NCI-H345 treated with DMSO at 0.1 percent for 48 hours (cell line): ENCODE results near the gene MARF1.
A peak's percentile ranks its signal among the peaks of the same experiment; 100 is the strongest.
"Not testable (repeated sequence)": the region's sequence is repeated elsewhere in the genome, so short reads cannot be mapped to it uniquely, and the experiment has no call there.

Source experiments
- DNase-seq: peaks from one replicate; lab custom pipeline; 2025; ENCODE audit not compliant: unreplicated experiment; lab: John Stamatoyannopoulos, UW

MARF1 gene, protein sequence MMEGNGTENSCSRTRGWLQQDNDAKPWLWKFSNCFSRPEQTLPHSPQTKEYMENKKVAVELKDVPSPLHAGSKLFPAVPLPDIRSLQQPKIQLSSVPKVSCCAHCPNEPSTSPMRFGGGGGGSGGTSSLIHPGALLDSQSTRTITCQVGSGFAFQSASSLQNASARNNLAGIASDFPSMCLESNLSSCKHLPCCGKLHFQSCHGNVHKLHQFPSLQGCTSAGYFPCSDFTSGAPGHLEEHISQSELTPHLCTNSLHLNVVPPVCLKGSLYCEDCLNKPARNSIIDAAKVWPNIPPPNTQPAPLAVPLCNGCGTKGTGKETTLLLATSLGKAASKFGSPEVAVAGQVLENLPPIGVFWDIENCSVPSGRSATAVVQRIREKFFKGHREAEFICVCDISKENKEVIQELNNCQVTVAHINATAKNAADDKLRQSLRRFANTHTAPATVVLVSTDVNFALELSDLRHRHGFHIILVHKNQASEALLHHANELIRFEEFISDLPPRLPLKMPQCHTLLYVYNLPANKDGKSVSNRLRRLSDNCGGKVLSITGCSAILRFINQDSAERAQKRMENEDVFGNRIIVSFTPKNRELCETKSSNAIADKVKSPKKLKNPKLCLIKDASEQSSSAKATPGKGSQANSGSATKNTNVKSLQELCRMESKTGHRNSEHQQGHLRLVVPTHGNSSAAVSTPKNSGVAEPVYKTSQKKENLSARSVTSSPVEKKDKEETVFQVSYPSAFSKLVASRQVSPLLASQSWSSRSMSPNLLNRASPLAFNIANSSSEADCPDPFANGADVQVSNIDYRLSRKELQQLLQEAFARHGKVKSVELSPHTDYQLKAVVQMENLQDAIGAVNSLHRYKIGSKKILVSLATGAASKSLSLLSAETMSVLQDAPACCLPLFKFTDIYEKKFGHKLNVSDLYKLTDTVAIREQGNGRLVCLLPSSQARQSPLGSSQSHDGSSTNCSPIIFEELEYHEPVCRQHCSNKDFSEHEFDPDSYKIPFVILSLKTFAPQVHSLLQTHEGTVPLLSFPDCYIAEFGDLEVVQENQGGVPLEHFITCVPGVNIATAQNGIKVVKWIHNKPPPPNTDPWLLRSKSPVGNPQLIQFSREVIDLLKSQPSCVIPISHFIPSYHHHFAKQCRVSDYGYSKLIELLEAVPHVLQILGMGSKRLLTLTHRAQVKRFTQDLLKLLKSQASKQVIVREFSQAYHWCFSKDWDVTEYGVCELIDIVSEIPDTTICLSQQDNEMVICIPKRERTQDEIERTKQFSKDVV (N-terminal part only)

DNA sequence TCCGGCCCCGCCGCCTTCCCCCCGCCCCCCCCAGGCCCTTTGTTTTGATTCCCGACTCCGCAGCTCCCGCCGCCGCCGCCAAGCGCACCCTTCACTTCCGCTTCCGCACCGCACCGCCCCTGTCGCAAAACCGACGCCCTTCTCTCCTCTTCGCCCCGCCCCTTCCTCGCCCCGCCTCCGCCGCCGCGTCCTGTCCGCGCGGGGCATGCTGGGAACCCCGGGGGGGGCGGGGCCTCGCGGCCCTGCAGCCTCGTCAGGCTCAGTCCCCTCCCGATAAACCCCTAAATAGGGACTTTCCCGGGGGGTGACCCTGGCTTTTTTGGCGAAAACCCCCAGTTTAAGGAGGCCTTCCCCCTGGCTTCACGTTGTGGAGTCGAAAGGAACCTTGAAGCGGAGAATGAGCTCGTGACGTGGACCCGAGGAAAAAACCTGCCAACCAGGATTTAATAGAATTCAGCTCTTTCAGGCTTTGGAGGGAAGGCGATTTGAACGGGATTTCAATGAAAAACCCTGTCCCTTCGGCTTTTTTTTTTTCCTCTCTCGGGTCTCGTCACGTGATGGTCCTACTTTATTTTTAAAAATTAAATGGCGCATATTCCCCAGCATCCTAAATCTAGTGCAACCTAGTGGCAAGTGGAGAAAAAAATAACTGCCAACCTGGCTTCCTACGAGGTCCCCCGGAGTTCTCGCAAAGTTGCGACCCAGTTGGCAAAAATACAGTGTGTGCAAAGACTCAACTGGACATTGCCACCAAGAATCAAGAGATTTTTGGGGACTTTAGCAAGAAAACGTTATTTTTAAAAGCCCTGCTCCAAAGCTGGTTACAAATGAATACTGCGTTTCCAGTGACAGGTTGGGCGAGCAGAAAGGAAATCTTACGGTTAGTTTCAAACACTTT, at the start of gene MARF1:
TSS of gene MARF1 (minus strand) at position 107 of the 898 bp plus-strand sequence. CDS start 3,921 bp downstream, outside the sequence.
- peak; percentile 83 for DNase-seq

DNA sequence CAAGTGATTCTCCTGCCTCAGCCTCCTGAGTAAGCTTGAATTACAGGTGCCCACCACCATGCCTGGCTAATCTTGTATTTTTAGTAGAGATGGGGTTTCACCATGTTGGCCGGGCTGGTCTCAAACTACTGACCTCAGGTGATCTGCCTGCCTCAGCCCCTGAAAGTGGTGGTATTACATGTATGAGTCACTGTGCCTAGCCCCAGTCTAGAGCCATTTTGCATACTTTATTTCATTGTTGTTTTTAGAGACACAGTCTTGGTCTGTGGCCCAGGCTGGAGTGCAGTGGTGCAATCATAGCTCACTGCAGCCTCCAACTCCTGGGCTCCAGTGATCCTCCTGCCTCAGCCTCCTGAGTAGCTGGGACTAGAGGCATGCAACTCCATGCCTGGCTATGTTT, 49.6 kb upstream of the MARF1 start:
- DNase-seq = not testable (repeated sequence)

DNA sequence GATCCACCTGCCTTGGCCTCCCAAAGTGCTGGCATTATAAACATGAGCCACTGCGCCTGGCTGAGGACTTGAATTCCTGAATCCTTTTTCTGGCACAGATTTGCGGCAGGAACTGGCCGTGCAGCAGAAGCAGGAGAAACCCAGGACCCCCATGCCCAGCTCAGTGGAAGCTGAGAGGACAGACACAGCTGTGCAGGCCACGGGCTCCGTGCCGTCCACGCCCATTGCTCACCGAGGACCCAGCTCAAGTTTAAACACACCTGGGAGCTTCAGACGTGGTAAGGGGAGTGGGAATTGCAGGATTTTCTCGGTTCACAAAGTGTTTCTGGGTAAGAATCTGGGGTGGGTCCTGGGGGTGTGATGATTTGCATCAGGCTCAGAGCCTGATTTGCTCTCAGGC, 48.1 kb upstream of the MARF1 start:
- no peak for DNase-seq

DNA sequence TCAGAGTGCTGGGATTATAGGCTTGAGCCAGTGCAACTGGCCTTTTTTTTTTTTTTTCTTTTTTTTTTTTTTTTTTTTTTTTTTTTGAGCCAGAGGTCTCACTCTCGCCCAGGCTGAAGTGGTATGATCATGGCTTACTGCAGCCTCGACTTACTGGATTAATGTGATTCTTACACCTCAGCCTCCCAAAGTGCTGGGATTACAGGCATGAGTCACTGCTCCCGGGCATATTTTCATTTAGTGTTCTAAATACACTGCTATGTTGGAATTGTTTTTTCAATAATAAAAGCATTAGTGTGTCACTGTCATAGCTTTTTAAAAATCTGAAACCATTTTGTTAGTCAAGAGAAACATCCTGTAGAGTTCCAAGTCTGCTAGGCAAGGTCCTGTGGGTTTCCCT, 47.3 kb upstream of the MARF1 start:
- DNase-seq = no peak

DNA sequence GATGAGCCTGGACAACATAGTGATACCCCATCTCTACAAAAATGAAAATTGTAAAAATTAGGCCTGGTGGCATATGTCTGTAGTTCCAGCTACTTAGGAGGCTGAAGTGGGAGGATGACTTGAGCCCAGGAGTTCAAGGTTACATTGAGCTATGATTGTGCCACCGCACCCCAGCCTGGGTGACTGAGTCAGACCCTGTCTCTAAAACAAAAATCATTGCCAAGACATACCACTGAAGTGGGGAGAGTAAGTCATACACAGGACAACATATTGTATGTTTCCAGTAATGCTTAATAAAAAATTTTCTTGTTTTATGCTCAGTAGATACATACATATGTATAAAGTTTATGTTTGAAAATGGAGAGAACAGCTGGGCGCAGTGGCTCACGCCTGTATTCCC, 46.3 kb upstream of the MARF1 start:
- no peak for DNase-seq

DNA sequence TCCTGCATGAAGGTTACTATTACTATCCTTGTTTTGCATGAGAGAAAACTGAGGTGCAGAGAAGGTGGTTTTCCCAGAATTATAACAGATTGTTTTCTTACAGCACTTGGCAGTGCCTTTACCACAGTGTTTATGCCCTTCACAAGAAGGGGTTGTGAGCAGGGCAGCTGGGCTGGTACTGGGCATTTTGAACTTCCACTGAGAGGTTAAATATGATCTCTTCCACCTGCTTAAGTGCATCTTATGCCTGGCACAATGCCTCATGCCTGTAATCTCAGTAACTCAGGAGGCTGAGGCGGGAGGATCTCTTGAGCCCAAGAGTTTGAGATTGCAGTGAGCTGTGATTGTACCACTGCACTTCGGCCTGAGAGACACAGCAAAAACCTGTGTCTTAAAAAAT, 43.3 kb upstream of the MARF1 start:
- no peak for DNase-seq

DNA sequence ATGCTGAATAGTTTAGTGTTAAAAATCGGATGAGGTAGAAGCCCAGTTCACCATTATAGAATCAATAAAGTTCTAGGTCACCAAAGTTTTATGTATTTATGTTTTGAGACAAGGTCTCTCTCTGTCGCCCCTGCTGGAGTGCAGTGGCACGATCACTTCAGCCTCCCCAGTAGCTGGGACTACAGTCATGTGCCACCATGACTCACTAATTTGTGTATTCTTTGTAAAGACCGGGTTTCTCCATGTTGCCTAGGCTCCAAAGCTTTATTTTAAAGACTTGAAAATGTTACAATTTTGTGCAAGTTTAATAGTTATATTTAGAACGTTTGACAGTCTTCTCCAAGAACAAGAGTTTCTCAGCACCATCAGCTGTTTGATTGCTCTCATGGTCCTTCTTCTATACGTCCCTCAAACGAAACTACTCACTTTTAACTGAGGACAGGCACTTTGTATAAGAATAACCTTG, 39.2 kb upstream of the MARF1 start:
- DNase-seq = no peak

DNA sequence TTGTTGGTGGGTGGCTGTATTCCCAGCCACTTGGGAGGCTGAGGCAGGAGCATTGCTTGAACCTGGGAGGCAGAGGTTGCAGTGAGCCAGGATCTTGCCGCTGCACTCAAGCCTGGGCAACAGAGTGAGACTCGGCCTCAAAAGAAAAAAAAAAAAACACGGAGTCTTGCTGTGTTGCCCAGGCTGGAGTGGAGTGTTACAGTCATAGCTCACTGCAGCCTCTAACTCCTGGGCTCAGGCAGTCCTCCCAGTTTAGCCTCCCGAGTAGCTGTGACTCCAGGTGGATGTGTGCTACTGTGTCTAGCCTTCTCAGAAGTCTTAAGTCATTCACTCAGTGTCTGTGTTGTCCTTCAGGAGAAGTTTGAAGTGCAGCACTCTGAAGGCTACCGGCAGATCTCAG, 34.5 kb upstream of the MARF1 start:
- DNase-seq = no peak

DNA sequence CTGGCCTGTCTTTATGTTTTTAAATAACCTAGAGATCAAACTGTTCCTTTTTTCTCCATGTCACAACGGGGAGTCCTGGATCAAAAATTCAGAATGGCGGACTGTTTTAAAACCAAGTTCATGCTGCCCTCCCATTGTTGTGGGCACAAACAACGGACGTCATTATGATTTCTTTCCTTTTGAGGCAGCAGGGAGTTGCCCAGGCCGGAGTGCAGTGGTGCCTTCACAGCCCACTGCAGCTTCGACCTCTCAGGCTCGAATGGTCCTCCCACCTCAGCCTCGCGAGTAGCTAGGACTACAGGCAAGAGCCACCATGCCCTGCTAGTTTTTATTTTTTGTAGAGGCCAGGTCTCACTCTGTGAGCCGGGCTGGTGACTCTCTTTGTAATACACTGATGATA, 33.6 kb upstream of the MARF1 start:
- DNase-seq = no peak

DNA sequence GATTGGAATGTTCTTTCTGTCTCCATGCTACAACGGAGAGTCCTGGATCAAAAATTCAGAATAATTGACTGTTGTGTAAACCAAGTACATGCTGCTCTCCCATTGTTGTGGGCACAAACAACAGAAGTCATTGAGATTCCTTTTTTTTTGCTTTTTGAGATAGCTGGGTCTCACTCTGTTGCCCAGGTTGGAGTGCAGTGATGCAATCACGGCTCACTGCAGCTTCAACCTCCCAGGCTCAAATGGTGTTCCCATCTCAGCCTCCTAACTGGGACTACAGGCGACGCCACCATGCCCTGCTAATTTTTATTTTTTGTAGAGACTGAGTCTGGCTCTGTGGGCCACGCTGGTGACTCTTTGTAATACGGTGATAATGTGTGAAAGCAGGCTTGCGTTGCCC, 31.6 kb upstream of the MARF1 start:
- DNase-seq = no peak

DNA sequence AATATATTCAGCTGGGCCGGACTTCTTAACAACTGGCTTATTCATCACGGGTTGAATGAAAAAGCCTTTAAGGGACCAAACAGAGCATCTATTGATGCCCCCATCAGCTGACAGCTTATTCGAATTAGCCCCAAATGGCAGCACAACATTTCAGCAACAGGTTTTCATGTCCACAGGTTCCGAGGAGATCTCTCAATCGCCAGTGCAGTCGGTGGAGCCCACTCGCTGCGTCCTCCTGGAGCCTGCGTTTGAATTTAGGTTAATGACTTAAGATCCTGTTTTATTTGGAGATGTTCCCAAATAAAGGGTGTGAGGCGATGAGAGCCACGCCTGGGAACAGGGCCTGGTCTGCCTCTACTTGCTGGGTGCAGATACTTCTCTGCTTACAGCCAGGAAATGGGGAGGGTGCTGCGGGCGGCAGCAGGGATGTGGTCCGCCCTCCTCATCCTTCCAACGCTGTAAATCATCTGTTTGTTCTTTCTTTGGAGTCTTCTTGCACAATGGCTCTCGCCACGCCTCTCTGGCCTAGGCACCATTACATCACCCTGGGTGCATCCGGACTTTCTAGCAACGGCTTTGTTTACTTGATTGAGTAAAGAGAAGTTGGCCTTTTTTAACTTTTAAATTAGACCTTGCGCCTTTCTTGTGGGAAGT, 29.7 kb upstream of the MARF1 start:
- DNase-seq = peak; percentile 91

DNA sequence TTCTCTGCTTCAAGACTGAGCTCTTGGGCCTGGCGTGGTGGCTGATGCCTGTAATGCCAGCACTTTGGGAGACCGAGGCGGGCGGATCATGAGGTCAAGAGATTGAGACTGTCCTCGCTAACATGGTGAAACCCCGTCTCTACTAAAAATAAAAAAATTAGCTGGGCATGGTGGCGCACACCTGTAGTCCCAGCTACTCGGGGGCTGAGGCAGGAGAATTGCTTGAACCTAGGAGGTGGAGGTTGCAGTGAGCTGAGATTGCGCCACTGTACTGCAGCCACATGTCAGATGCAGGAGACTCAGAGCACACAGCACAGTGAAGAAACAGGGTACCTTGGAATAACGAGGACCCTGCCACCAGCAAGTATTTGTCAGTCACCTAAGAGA, 29.2 kb upstream of the MARF1 start:
- DNase-seq = not testable (repeated sequence)

DNA sequence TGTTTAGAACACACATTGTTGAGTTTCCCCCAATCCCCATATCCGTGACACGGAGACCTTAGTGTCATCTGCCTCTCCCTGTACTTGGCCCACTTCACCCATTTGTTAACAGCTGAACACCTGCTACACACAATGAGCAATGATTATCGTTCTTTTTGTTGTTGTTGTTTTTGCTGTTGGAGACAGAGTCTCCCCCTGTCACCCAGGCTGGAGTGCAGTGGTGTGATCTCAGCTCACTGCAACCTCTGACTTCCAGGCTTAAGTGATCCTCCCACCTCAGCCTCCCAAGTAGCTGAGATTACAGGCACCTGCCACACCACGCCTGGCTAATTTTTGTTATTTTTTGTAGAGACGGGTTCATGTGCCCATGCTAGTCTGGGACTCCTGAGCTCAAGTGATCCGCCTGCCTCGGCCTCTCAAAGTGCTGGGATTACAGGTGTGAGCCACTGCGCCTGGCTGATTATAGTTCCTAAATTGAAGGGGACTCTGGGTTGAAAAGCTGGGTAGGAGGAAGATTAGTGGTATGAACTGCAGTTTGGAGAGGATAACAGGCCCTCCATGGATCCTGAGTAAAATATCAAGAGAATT, 28.7 kb upstream of the MARF1 start:
- peak; percentile 64 for DNase-seq

DNA sequence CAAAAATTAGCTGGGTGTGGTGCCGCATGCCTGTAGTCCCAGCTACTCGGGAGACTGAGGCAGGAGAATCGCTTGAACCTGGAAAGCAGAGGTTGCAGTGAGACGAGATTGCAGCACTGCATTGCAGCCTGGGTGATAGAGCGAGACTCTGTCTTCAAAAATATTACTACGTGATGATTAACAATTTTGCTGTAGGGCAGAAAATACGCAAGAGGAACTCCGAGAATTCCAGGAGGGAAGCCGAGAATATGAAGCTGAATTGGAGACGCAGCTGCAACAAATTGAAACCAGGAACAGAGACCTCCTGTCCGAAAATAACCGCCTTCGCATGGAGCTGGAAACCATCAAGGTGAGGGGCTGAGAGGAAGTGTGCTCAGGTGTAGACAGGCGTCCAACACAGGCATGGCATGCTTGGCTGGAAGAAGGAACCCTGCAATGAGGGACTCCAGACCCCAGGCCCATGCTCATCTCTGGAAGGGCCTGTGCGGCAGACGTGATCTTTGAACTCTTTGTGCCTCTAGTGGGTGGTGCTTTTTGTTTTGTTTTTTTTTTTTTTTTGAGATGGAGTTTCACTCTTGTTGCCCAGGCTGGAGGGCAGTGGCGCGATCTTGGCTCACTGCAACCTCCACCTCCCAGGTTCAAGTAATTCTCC, 24.3 kb upstream of the MARF1 start:
- no peak for DNase-seq

DNA sequence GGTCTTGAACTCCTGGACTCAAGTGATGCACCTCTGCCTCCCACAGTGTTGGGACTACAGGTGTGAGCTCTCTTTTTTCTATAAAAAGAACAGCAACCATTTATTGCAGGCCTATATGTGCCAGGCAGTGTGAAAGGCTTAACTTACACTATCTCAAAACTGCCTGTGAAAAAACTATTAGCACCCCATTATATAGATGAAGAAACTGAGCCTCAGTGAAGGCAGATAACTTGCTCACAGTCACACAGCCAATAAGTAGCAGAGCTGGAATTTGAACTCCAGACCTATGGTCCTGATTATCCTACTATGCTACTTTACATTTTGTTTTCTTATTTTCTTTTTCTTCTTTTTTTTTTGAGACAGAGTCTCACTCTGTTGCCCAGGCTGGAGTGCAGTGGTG, 22.2 kb upstream of the MARF1 start:
- no peak for DNase-seq

DNA sequence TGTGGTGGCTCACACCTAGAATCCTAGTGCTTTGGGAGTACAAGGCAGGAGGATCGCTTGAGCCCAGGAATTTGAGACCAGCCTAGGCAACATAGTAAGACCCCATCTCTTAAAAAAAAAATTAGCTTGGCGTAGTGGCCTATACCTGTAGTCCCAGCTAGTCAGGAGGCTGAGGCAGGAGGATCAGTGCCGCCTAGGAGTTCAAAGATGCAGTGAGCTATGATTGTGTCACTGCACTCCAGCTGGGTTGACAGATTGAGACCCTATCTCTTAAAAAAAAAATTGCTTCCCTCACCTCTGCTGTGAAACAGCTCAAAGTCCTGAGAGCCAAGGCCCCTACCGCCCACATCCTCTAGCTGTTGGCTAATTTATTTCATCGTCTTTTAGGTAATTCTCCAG, 17.2 kb upstream of the MARF1 start:
- no peak for DNase-seq

DNA sequence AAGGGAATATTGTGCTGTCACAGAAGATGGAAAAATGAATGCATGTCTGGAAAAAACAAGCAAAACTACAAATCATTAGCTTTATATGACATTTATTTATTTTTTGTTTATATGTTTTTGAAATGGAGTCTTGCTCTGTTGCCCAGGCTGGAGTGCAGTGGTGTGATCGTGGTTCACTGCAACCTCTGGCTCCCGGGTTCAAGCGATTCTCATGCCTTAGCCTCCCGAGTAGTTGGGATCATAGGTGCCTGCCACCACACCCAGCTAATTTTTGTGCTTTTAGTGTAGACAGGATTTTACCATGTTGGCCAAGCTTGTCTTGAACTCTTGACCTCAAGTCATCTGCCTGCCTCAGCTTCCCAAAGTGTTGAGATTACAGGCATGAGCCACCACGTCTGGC, 15.6 kb upstream of the MARF1 start:
- no peak for DNase-seq

DNA sequence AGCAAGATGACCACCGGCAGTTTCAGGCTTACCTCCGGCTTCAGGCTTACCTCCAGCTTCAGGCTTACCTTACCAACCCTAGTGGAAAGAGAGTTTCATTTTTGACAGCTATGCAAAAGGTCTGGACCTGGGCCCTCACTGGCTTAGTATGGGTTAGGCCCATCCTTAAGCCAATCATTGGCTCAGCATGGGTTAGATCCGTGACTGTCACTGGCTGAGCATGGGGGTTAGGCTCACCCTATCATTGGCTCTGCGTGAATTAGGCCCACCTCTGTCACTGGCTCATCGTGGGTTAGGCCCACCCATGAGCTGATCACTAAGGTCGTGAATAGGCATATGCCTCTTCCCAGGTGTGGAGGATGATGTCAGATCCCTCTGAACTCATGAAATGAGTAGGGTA, 15.2 kb upstream of the MARF1 start:
- no peak for DNase-seq

DNA sequence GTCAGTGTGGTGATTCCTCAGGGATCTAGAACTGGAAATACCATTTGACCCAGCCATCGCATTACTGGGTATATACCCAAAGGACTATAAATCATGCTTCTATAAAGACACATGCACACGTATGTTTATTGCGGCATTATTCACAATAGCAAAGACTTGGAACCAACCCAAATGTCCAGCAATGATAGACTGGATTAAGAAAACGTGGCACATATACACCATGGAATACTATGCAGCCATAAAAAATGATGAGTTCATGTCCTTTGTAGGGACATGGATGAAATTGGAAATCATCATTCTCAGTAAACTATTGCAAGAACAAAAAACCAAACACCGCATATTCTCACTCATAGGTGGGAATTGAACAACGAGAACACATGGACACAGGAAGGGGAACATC, 12.6 kb upstream of the MARF1 start:
- DNase-seq = not testable (repeated sequence)
